Measurements from ENCODE around the gene RIMKLA. TPM values are rescaled to one million over a fixed set of nuclear protein-coding genes. Genes with fewer than 3 reads are reported as not detected.
A peak's percentile ranks its signal among the peaks of the same experiment; 100 is the strongest.

RIMKLA gene
- 1 to 10 TPM; 6.7 to 8.9 TPM for total RNA-seq

GRCh38 chr1:42380586-42381279, at the start of gene RIMKLA:
RIMKLA (plus strand) TSS chr1:42380792; CDS start chr1:42380935, 143 bp downstream.
- CTCF ChIA-PET, result no interaction called here
- Mint-ChIP-seq H3K4me1 (peaks cover 3% of the 10 kb centered on the region), H3K9me3 (ENCODE audit: low read depth) (no peaks in the 10 kb centered on the region), H3K4me3 (peak within 1 kb of the TSS; percentile 70), H3K27me3 (peaks cover 37% of the 10 kb centered on the region), H3K27ac (peak within 1 kb of the TSS; percentile 5), H3K36me3 (ENCODE audit: low read depth) (no peaks in the 10 kb centered on the region)
- ATAC-seq, result peak; percentile 92
- intact Hi-C loops (cut with DNase I, micrococcal nuclease), result loop anchor here in 1 of 2 experiments (1.0 kb wide), 2 partner anchors 45 to 76 kb away; partner anchors contain the start of genes FOXJ3, PPCS and ZMYND12
- peak; percentile 74 for DNase-seq
- POLR2A ChIA-PET, result no interaction called here

- Mint-ChIP-seq H3K9me3 (ENCODE audit: low read depth) (no peaks in the 10 kb centered on the region), H3K4me3 (peak overlapping the region; percentile 92), H3K27me3 (no peaks in the 10 kb centered on the region), H3K27ac (peak overlapping the region; percentile 49), H3K4me1 (peaks cover 56% of the 10 kb centered on the region), H3K36me3 (ENCODE audit: low read depth) (no peaks in the 10 kb centered on the region)
- POLR2A ChIA-PET, result no interaction called here
- DNase-seq (no peak), ATAC-seq (no peak)
- intact Hi-C loops (cut with DNase I, micrococcal nuclease), result loop anchor here (5.0 to 10.0 kb wide), 4 partner anchors 158 to 512 kb away; partner anchors contain the start of genes YBX1 (in 1 of the 2) and ZNF691 (in 1 of the 2)
- CTCF ChIA-PET, result interaction anchor here (1.4 kb wide), 1 partner anchor 15 kb away, joined by 3 read pairs; no protein-coding TSS in a partner anchor
These were observed 47.7 kb upstream of the RIMKLA start for GRCh38 chr1:42332877-42333276.

- Mint-ChIP-seq H3K27me3 (no peaks in the 10 kb centered on the region), H3K4me3 (peak overlapping the region; percentile 92), H3K4me1 (peaks cover 52% of the 10 kb centered on the region), H3K27ac (peak overlapping the region; percentile 78), H3K36me3 (ENCODE audit: low read depth) (no peaks in the 10 kb centered on the region), H3K9me3 (ENCODE audit: low read depth) (no peaks in the 10 kb centered on the region)
- intact Hi-C loops (cut with DNase I, micrococcal nuclease), result loop anchor here (1.0 to 10.0 kb wide), 7 partner anchors 50 to 511 kb away; partner anchors contain the start of genes YBX1 (in 1 of the 2) and ZNF691 (in 1 of the 2)
- ATAC-seq (no peak), DNase-seq (no peak)
- POLR2A ChIA-PET, result interaction anchor here (0.8 to 1.0 kb wide), 2 partner anchors 348 to 513 kb away, joined by 3 read pairs; partner anchors contain the start of genes YBX1 and ZNF691
- CTCF ChIA-PET, result interaction anchor here (0.5 to 1.8 kb wide), 5 partner anchors 8 to 161 kb away, joined by 3 to 5 read pairs (median 3); no protein-coding TSS in a partner anchor
These were observed 46.8 kb upstream of the RIMKLA start for GRCh38 chr1:42333662-42334239.

- intact Hi-C loops (cut with DNase I, micrococcal nuclease), result loop anchor here (1.0 to 10.0 kb wide), 17 partner anchors 46 to 838 kb away; partner anchors contain the start of genes PPCS (in 2 of the 2), YBX1 (in 2 of the 2), ZMYND12 (in 2 of the 2) and C1orf50 (in 1 of the 2)
- no peaks in the 10 kb centered on the region for H3K9me3 Mint-ChIP-seq (ENCODE audit: low read depth)
- ATAC-seq (peak; percentile 46), DNase-seq (peak; percentile 58)
- peak overlapping the region; percentile 78 for H3K27ac Mint-ChIP-seq
- no peaks in the 10 kb centered on the region for H3K27me3 Mint-ChIP-seq
- CTCF ChIA-PET, result interaction anchor here (0.5 to 1.8 kb wide), 6 partner anchors 9 to 392 kb away, joined by 3 to 5 read pairs (median 3); no protein-coding TSS in a partner anchor
- H3K4me3 Mint-ChIP-seq, result peak overlapping the region; percentile 92
- H3K36me3 Mint-ChIP-seq (ENCODE audit: low read depth), result no peaks in the 10 kb centered on the region
- H3K4me1 Mint-ChIP-seq, result peaks cover 45% of the 10 kb centered on the region
- POLR2A ChIA-PET, result interaction anchor here (0.8 to 1.0 kb wide), 2 partner anchors 347 to 512 kb away, joined by 3 read pairs; partner anchors contain the start of genes YBX1 and ZNF691
These were observed 46.1 kb upstream of the RIMKLA start for GRCh38 chr1:42334240-42335049.

- CTCF ChIA-PET, result interaction anchor here (1.8 kb wide), 1 partner anchor 10 kb away, joined by 5 read pairs; no protein-coding TSS in a partner anchor
- H3K36me3 Mint-ChIP-seq (ENCODE audit: low read depth), result no peaks in the 10 kb centered on the region
- H3K27ac Mint-ChIP-seq, result peak within 1 kb of the TSS; percentile 89
- no peaks in the 10 kb centered on the region for H3K9me3 Mint-ChIP-seq (ENCODE audit: low read depth)
- peak; percentile 89 for ATAC-seq
- H3K4me3 Mint-ChIP-seq, result peak within 1 kb of the TSS; percentile 92
- no peaks in the 10 kb centered on the region for H3K27me3 Mint-ChIP-seq
- POLR2A ChIA-PET, result interaction anchor here (1.0 kb wide), 1 partner anchor 511 kb away, joined by 3 read pairs; the partner anchor contains the start of gene ZNF691
- intact Hi-C loops (cut with DNase I, micrococcal nuclease), result loop anchor here (1.0 to 10.0 kb wide), 14 partner anchors 45 to 837 kb away; partner anchors contain the start of genes PPCS (in 2 of the 2), YBX1 (in 2 of the 2), ZMYND12 (in 2 of the 2) and C1orf50 (in 1 of the 2)
- H3K4me1 Mint-ChIP-seq, result peaks cover 41% of the 10 kb centered on the region
- peak; percentile 97 for DNase-seq
These were observed 45.4 kb upstream of the RIMKLA start, which contains the start of gene FOXJ3 for GRCh38 chr1:42335050-42335808. FOXJ3 (minus strand) TSS chr1:42335235; CDS start chr1:42311093, 24,142 bp downstream.

- Mint-ChIP-seq H3K9me3 (ENCODE audit: low read depth) (no peaks in the 10 kb centered on the region), H3K36me3 (ENCODE audit: low read depth) (no peaks in the 10 kb centered on the region), H3K4me1 (peaks cover 35% of the 10 kb centered on the region), H3K4me3 (peak overlapping the region; percentile 84), H3K27me3 (no peaks in the 10 kb centered on the region), H3K27ac (peak overlapping the region; percentile 89)
- ATAC-seq, result peak; percentile 11
- intact Hi-C loops (cut with DNase I, micrococcal nuclease), result loop anchor here (1.0 to 10.0 kb wide), 14 partner anchors 44 to 836 kb away; partner anchors contain the start of genes PPCS (in 2 of the 2), YBX1 (in 2 of the 2), ZMYND12 (in 2 of the 2) and C1orf50 (in 1 of the 2)
- ChIA-PET CTCF (interaction anchor here (1.6 kb wide), 1 partner anchor 19 kb away, joined by 4 read pairs; no protein-coding TSS in a partner anchor), POLR2A (no interaction called here)
- peak; percentile 17 for DNase-seq
These were observed 44.6 kb upstream of the RIMKLA start for GRCh38 chr1:42335809-42336518.

GRCh38 chr1:42336978-42337377, 43.6 kb upstream of the RIMKLA start:
- Mint-ChIP-seq H3K4me3 (no peak overlapping the region), H3K27me3 (no peaks in the 10 kb centered on the region), H3K27ac (no peak overlapping the region), H3K9me3 (ENCODE audit: low read depth) (no peaks in the 10 kb centered on the region), H3K36me3 (ENCODE audit: low read depth) (no peaks in the 10 kb centered on the region), H3K4me1 (peaks cover 30% of the 10 kb centered on the region)
- ChIA-PET CTCF (interaction anchor here (1.6 kb wide), 1 partner anchor 20 kb away, joined by 4 read pairs; no protein-coding TSS in a partner anchor), POLR2A (no interaction called here)
- no peak for DNase-seq
- no peak for ATAC-seq
- intact Hi-C loops (cut with DNase I, micrococcal nuclease), result loop anchor here (5.0 to 10.0 kb wide), 4 partner anchors 160 to 508 kb away; partner anchors contain the start of genes YBX1 (in 1 of the 2) and ZNF691 (in 1 of the 2)

- Mint-ChIP-seq H3K4me1 (peaks cover 14% of the 10 kb centered on the region), H3K27ac (no peak overlapping the region), H3K27me3 (no peaks in the 10 kb centered on the region), H3K4me3 (no peak overlapping the region), H3K36me3 (ENCODE audit: low read depth) (no peaks in the 10 kb centered on the region), H3K9me3 (ENCODE audit: low read depth) (no peaks in the 10 kb centered on the region)
- ChIA-PET POLR2A (no interaction called here), CTCF (interaction anchor here (1.1 to 1.3 kb wide), 2 partner anchors 12 to 189 kb away, joined by 3 read pairs; no protein-coding TSS in a partner anchor)
- intact Hi-C loops (cut with DNase I, micrococcal nuclease), result loop anchor here (5.0 to 10.0 kb wide), 2 partner anchors 235 to 407 kb away; no protein-coding TSS in a partner anchor
- no peak for ATAC-seq
- no peak for DNase-seq
These were observed 40.5 kb upstream of the RIMKLA start for GRCh38 chr1:42340093-42340492.

- no peak for ATAC-seq
- Mint-ChIP-seq H3K4me1 (peaks cover 11% of the 10 kb centered on the region), H3K9me3 (ENCODE audit: low read depth) (no peaks in the 10 kb centered on the region), H3K36me3 (ENCODE audit: low read depth) (no peaks in the 10 kb centered on the region), H3K4me3 (no peak overlapping the region), H3K27me3 (peaks cover 2% of the 10 kb centered on the region), H3K27ac (no peak overlapping the region)
- intact Hi-C loops (cut with DNase I, micrococcal nuclease), result loop anchor here (5.0 to 10.0 kb wide), 2 partner anchors 234 to 406 kb away; no protein-coding TSS in a partner anchor
- CTCF ChIA-PET, result interaction anchor here (1.1 to 1.3 kb wide), 2 partner anchors 11 to 190 kb away, joined by 3 read pairs; no protein-coding TSS in a partner anchor
- no peak for DNase-seq
- POLR2A ChIA-PET, result no interaction called here
These were observed 39.7 kb upstream of the RIMKLA start for GRCh38 chr1:42340901-42341300.
